ENCODE data around the gene SHISA7. TPM values are rescaled to one million over a fixed set of nuclear protein-coding genes. Genes with fewer than 3 reads are reported as not detected.
A peak's percentile ranks its signal among the peaks of the same experiment; 100 is the strongest.

The SHISA7 gene
- total and polyA plus RNA-seq, 8 donors = not detected

GRCh38 chr19:55385724-55386492 is 57.2 kb downstream of the SHISA7 start, which contains the start of gene RPL28:
Gene RPL28 (plus strand): TSS chr19:55385932. CDS start chr19:55386358, 426 bp downstream.
- no peak for TF ChIP-seq EP300 (IDR thresholded peaks at IDR 0.05)
- peak in 2 of 4 donors; percentile 83 to 98 for TF ChIP-seq POLR2A (IDR thresholded peaks at IDR 0.05)
- peak; percentile 99 to 100 (median 100) for TF ChIP-seq POLR2AphosphoS5 (IDR thresholded peaks at IDR 0.05)
- peak in 1 of 7 experiments; percentile 14 for TF ChIP-seq CTCF (IDR thresholded peaks at IDR 0.05)
- peaks cover 25 to 44% (median 38%) of the 10 kb centered on the region in 4 donors for H3K36me3 ChIP-seq
- H3K9me3 ChIP-seq = no peaks in the 10 kb centered on the region
- peak within 1 kb of the TSS; percentile 89 to 97 (median 93) for H3K27ac ChIP-seq
- H3K4me3 ChIP-seq = peak within 1 kb of the TSS; percentile 79 to 90 (median 88)
- H3K4me1 ChIP-seq = peaks cover 43 to 73% (median 64%) of the 10 kb centered on the region in 4 donors
- peak; percentile 98 to 99 for DNase-seq
- H3K27me3 ChIP-seq = no peaks in the 10 kb centered on the region
- intact Hi-C loops (cut with DNase I; ENCODE audit: low total_unique reads) = no loop called here
- WGBS, 5 donors = 0 to 1% (median 0%) methylated on average over 61 to 68 of the region's 68 CpGs

GRCh38 chr19:55384920-55385723 is 58.0 kb downstream of the SHISA7 start:
- H3K27ac ChIP-seq = peak overlapping the region; percentile 89 to 97 (median 93)
- no peaks in the 10 kb centered on the region for H3K9me3 ChIP-seq
- peaks cover 43 to 65% (median 61%) of the 10 kb centered on the region in 4 donors for H3K4me1 ChIP-seq
- TF ChIP-seq POLR2A (IDR thresholded peaks at IDR 0.05) = no peak
- no peak for TF ChIP-seq EP300 (IDR thresholded peaks at IDR 0.05)
- TF ChIP-seq CTCF (IDR thresholded peaks at IDR 0.05) = no peak
- TF ChIP-seq POLR2AphosphoS5 (IDR thresholded peaks at IDR 0.05) = peak in 1 of 3 donors; percentile 4
- intact Hi-C loops (cut with DNase I; ENCODE audit: low total_unique reads) = no loop called here
- no peaks in the 10 kb centered on the region for H3K27me3 ChIP-seq
- DNase-seq = peak; percentile 97 to 98
- peak overlapping the region; percentile 79 to 90 (median 88) for H3K4me3 ChIP-seq
- H3K36me3 ChIP-seq = peaks cover 25 to 37% (median 31%) of the 10 kb centered on the region in 4 donors
- WGBS, 5 donors = 3 to 5% (median 3%) methylated on average over 34 of the region's 34 CpGs

- intact Hi-C loops (cut with DNase I; ENCODE audit: low total_unique reads) = no loop called here
- DNase-seq = peak; percentile 82 to 83
- Histone ChIP-seq H3K9me3 (no peaks in the 10 kb centered on the region), H3K27me3 (no peaks in the 10 kb centered on the region), H3K27ac (peak within 1 kb of the TSS; percentile 89 to 97 (median 93)), H3K4me3 (peak within 1 kb of the TSS; percentile 79 to 90 (median 88)), H3K36me3 (peaks cover 22 to 29% (median 23%) of the 10 kb centered on the region in 4 donors), H3K4me1 (peaks cover 43 to 57% (median 53%) of the 10 kb centered on the region in 4 donors)
- peak in 2 of 3 donors; percentile 34 to 50 for TF ChIP-seq POLR2AphosphoS5 (IDR thresholded peaks at IDR 0.05)
- no peak for TF ChIP-seq CTCF (IDR thresholded peaks at IDR 0.05)
- no peak for TF ChIP-seq EP300 (IDR thresholded peaks at IDR 0.05)
- TF ChIP-seq POLR2A (IDR thresholded peaks at IDR 0.05) = no peak
- WGBS, 5 donors = 8 to 21% (median 12%) methylated on average over 45 to 72 of the region's 72 CpGs
Observed at GRCh38 chr19:55384131-55384919, 58.8 kb downstream of the SHISA7 start, which contains the start of gene TMEM238. Gene TMEM238 (minus strand): TSS chr19:55384292. CDS start chr19:55384259, 33 bp downstream.
